Measurements from ENCODE around the gene SMG6. TPM values are rescaled to one million over a fixed set of nuclear protein-coding genes. Genes with fewer than 3 reads are reported as not detected.

SMG6 gene
- total and polyA plus RNA-seq, 2 of the 13 experiments (the other 11 are each of a cell fraction or from before 2014, with no cell fraction given): 4.6 to 14.6 TPM

- Histone ChIP-seq H4K20me1 (ENCODE audit: insufficient read depth, low read length) (no peaks in the 10 kb centered on the region), H3K9ac (ENCODE audit: insufficient read depth, low read depth, low read length) (no peak overlapping the region), H2AFZ (ENCODE audit: low read length) (no peak overlapping the region), H3K27ac (ENCODE audit: extremely low read length, insufficient read depth, low read length) (no peak overlapping the region), H3K27me3 (ENCODE audit: control insufficient read depth in 1 of 2, insufficient read depth in 2 of 2, low read length in 2 of 2) (no peaks in the 10 kb centered on the region), H3K4me1 (ENCODE audit: insufficient read depth, low read length) (peaks cover 19% of the 10 kb centered on the region), H3K79me2 (ENCODE audit: insufficient read depth, low read length) (no peaks in the 10 kb centered on the region), H3K4me2 (ENCODE audit: low read depth, low read length) (no peak overlapping the region), H3K9me3 (ENCODE audit: low read length) (no peaks in the 10 kb centered on the region), H3K36me3 (replicated peaks in 1 of 2; ENCODE audit: control insufficient read depth in 1 of 2, insufficient read depth in 2 of 2, low read length in 2 of 2) (peaks cover 0 to 8% of the 10 kb centered on the region in 2 experiments; a peak in 2 of 5 replicates), H3K4me3 (replicated peaks in 1 of 3; ENCODE audit: insufficient read depth in 1 of 3, low read depth in 2 of 3, low read length in 3 of 3) (no peak overlapping the region)
- TF ChIP-seq FOXC1 (CRISPR knock-in tag; IDR thresholded peaks at IDR 0.05; ENCODE audit: borderline replicate concordance) (no peak), XRCC5 (optimal IDR thresholded peaks at IDR 0.05; ENCODE audit: low read length) (no peak), JARID2 (CRISPR knock-in tag; IDR thresholded peaks at IDR 0.05; ENCODE audit: insufficient replicate concordance) (no peak), MYPOP (CRISPR knock-in tag; IDR thresholded peaks at IDR 0.05) (no peak), SKIL (CRISPR knock-in tag; IDR thresholded peaks at IDR 0.05; ENCODE audit: borderline replicate concordance) (no peak), RXRB (CRISPR knock-in tag; IDR thresholded peaks at IDR 0.05; ENCODE audit: borderline replicate concordance) (no peak), STAT5B (CRISPR knock-in tag; IDR thresholded peaks at IDR 0.05) (no peak), BORCS8-MEF2B (CRISPR knock-in tag; IDR thresholded peaks at IDR 0.05) (no peak), SOX6 (IDR thresholded peaks at IDR 0.05) (no peak), SOX6 (CRISPR knock-in tag; IDR thresholded peaks at IDR 0.05) (no peak), THRA (CRISPR knock-in tag; IDR thresholded peaks at IDR 0.05; ENCODE audit: borderline replicate concordance) (no peak), ATF5 (CRISPR knock-in tag; IDR thresholded peaks at IDR 0.05; ENCODE audit: low read depth) (no peak), JUND (CRISPR knock-in tag; IDR thresholded peaks at IDR 0.05) (no peak), POLR2A (IDR thresholded peaks at IDR 0.05; ENCODE audit: insufficient read depth in 1 of 2, low read depth in 2 of 2, low read length in 2 of 2) (no peak), ZNF746 (CRISPR knock-in tag; IDR thresholded peaks at IDR 0.05) (no peak), ELK4 (CRISPR knock-in tag; IDR thresholded peaks at IDR 0.05; ENCODE audit: borderline replicate concordance) (no peak), ISL2 (CRISPR knock-in tag; IDR thresholded peaks at IDR 0.05) (no peak)
- 82% methylated on average over 11 of the region's 11 CpGs for WGBS (ENCODE audit: low lambda C conversion rate)
- no peak for ATAC-seq
- intact Hi-C loops (cut with micrococcal nuclease; ENCODE audit: unreplicated experiment): no loop called here
- in situ Hi-C loops (cut with HindIII; ENCODE audit: extremely low pct_ligation_motif_present, low pct_unique_long_range_greater_than_20kb): no loop called here
- CTCF ChIA-PET (ENCODE audit: low intra/inter-chr PET ratio, low total read pairs): no interaction called here
- FAIRE-seq: no peak
- POLR2A ChIA-PET: no interaction called here
- BruUV-seq (replicated peaks): no TSS peak
- DNase-seq (ENCODE audit: low spot score): no peak
These were observed 197.2 kb downstream of the SMG6 start for GRCh38 chr17:2106308-2106955.

Measured in HepG2 (cell line).